Neural crest cell (in vitro differentiated cells): ENCODE data around the gene HAP1. TPM values are rescaled to one million over a fixed set of nuclear protein-coding genes. Genes with fewer than 3 reads are reported as not detected.

Source experiments
- DNase-seq: peaks from one replicate; pipeline ENCODE4 v3.0.0; 2021; ENCODE audit warnings: low read depth, mixed read lengths, low spot score
- H3K27ac Mint-ChIP-seq: one replicate; pipeline ENCODE4 v1.8.0; 2021; ENCODE audit warnings: mild to moderate bottlenecking, mixed read lengths; ENCODE audit not compliant: unreplicated experiment
- H3K27me3 Mint-ChIP-seq: 2 replicates; pipeline ENCODE4 v1.8.0; 2021; ENCODE audit warnings: low read depth, mild to moderate bottlenecking, mixed read lengths
- H3K36me3 Mint-ChIP-seq: 2 replicates; pipeline ENCODE4 v1.8.0; 2021; ENCODE audit warnings: low read depth, mild to moderate bottlenecking, mixed read lengths
- H3K4me1 Mint-ChIP-seq: 2 replicates; pipeline ENCODE4 v1.8.0; 2021; ENCODE audit warnings: mixed read lengths
- H3K4me3 Mint-ChIP-seq: one replicate; pipeline ENCODE4 v1.8.0; 2021; ENCODE audit warnings: mild to moderate bottlenecking, mixed read lengths
- H3K9me3 Mint-ChIP-seq: 2 replicates; pipeline ENCODE4 v1.8.0; 2021; ENCODE audit warnings: mixed read lengths
- total RNA-seq: library from RNA; stranded (reverse); gene quantifications from 2 replicates; pipeline ENCODE4 v1.2.1, GENCODE V29; 2021
- TF ChIP-seq, protein P1 (sequence below): fragments of 200-600 bp; sonication (generic); conservative IDR thresholded peaks from 2 replicates; pipeline ENCODE4 v1.5.0; 2021; ENCODE audit warnings: antibody characterized with exemption, mild to moderate bottlenecking

Gene HAP1
- total RNA-seq, 1 donor from 2014 or later: 1.6 TPM

DNA sequence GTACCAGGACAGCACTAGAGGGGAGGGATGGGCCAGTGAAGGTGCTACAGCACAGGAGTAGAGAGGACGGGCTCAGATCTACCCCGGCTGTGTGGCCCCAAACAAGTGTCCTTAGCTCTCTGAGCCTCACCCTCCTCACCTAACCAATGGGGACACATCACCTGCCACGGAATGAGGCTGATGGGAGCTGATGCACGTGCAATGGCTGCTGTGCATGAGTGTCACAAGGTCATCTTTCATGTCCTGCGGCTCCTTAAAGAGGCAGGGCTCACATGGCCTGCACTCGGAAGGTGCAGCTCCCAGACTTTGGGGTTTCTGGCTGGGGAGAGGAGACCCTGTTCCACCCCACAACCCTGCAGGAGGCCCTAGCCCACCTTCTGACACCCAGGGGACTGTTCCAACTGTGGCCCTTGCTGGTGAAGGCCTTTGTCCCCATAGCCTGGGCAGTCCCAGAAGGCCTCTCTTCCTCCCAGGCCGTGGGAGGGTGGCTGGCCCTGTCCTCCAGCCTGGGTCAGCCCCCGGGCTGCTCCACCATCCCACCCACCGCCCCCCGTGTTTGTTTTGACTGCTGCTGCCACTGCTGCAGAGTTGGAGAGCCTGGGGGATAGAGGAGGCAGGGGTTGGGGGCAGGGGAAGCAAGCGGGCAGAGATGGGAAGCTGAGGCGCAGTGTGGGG lies 10.5 kb downstream of the HAP1 start:
- H3K27me3 Mint-ChIP-seq: peaks cover 4% of the 10 kb centered on the region
- TF ChIP-seq, protein P1, sequence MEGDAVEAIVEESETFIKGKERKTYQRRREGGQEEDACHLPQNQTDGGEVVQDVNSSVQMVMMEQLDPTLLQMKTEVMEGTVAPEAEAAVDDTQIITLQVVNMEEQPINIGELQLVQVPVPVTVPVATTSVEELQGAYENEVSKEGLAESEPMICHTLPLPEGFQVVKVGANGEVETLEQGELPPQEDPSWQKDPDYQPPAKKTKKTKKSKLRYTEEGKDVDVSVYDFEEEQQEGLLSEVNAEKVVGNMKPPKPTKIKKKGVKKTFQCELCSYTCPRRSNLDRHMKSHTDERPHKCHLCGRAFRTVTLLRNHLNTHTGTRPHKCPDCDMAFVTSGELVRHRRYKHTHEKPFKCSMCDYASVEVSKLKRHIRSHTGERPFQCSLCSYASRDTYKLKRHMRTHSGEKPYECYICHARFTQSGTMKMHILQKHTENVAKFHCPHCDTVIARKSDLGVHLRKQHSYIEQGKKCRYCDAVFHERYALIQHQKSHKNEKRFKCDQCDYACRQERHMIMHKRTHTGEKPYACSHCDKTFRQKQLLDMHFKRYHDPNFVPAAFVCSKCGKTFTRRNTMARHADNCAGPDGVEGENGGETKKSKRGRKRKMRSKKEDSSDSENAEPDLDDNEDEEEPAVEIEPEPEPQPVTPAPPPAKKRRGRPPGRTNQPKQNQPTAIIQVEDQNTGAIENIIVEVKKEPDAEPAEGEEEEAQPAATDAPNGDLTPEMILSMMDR: no peak

DNA sequence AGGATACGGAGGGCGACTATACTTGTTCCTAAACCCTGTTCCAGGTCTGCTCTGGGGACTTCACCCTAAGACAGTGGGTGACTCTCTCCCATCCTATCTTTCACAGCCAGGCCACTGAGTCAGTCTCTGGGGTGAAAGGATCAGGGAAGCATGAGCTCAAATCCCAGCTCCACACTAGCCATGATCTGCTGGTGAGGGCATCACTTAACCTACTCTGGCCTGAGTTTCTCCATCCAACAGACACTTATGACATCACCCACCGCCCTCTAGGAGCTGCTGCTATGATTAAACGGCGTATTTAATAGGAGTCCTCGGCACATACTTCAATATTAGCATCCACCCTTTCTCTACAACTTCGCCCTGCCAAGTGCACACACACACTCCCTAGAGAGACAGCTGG lies 12.2 kb downstream of the HAP1 start:
- no peak overlapping the region for H3K4me3 Mint-ChIP-seq
- no peak overlapping the region for H3K27ac Mint-ChIP-seq
- peaks cover 9% of the 10 kb centered on the region for H3K4me1 Mint-ChIP-seq
- TF ChIP-seq, protein P1: no peak
- H3K9me3 Mint-ChIP-seq: no peaks in the 10 kb centered on the region
- H3K36me3 Mint-ChIP-seq: no peaks in the 10 kb centered on the region
- no peak for DNase-seq
- peaks cover 4% of the 10 kb centered on the region for H3K27me3 Mint-ChIP-seq

More for the DNA sequence above, 10.5 kb downstream of the HAP1 start:
- H3K4me3 Mint-ChIP-seq: no peak overlapping the region
- DNase-seq: no peak
- no peaks in the 10 kb centered on the region for H3K4me1 Mint-ChIP-seq
- H3K36me3 Mint-ChIP-seq: no peaks in the 10 kb centered on the region
- H3K9me3 Mint-ChIP-seq: no peaks in the 10 kb centered on the region
- no peak overlapping the region for H3K27ac Mint-ChIP-seq

- Mint-ChIP-seq H3K4me3 (no peak overlapping the region), H3K9me3 (no peaks in the 10 kb centered on the region), H3K27ac (no peak overlapping the region), H3K27me3 (no peaks in the 10 kb centered on the region), H3K36me3 (no peaks in the 10 kb centered on the region), H3K4me1 (peaks cover 18% of the 10 kb centered on the region)
- DNase-seq: no peak
- TF ChIP-seq, protein P1: no peak
These were observed 16.2 kb downstream of the HAP1 start for GRCh38 chr17:41718287-41718645.

GRCh38 chr17:41717408-41718286 lies 16.8 kb downstream of the HAP1 start:
- H3K9me3 Mint-ChIP-seq: no peaks in the 10 kb centered on the region
- H3K27me3 Mint-ChIP-seq: no peaks in the 10 kb centered on the region
- no peak for DNase-seq
- H3K36me3 Mint-ChIP-seq: no peaks in the 10 kb centered on the region
- H3K4me1 Mint-ChIP-seq: peaks cover 18% of the 10 kb centered on the region
- peak overlapping the region; percentile 87 for H3K27ac Mint-ChIP-seq
- TF ChIP-seq, protein P1: no peak
- no peak overlapping the region for H3K4me3 Mint-ChIP-seq

GRCh38 chr17:41711669-41712400 lies 22.6 kb downstream of the HAP1 start, which contains the start of gene GAST:
TSS of gene GAST (plus strand) at chr17:41712331. CDS start at chr17:41715437, 3,106 bp downstream.
- Mint-ChIP-seq H3K27ac (no peak within 1 kb of the TSS), H3K4me3 (no peak within 1 kb of the TSS), H3K27me3 (peaks cover 13% of the 10 kb centered on the region), H3K36me3 (no peaks in the 10 kb centered on the region), H3K4me1 (peaks cover 17% of the 10 kb centered on the region), H3K9me3 (no peaks in the 10 kb centered on the region)
- TF ChIP-seq, protein P1: no peak
- no peak for DNase-seq
